BLaER1 treated with 17β-estradiol and CSF1 and Interleukin-3, amounts not matched to agents 10 nM and 100 nM (cell line): ENCODE measurements around the gene EPHX1.

ENCODE experiments used
- H3K27ac ChIP-seq, 11 experiments: shearing (Covaris generic); formaldehyde crosslinking; 2 replicates each; pipeline ENCODE4 v1.8.1; 2022
- H3K27me3 ChIP-seq, 11 experiments: shearing (Covaris generic); formaldehyde crosslinking; 2 replicates each; pipeline ENCODE4 v1.8.1; 2022
- H3K36me3 ChIP-seq, 11 experiments: shearing (Covaris generic); formaldehyde crosslinking; 2 replicates each; pipeline ENCODE4 v1.8.1; 2022
- H3K4me1 ChIP-seq, 10 experiments: shearing (Covaris generic); formaldehyde crosslinking; 2 replicates each; pipeline ENCODE4 v1.8.1; 2022
- H3K4me2 ChIP-seq, 11 experiments: shearing (Covaris generic); formaldehyde crosslinking; 2 replicates each; pipeline ENCODE4 v1.8.1; 2022
- H3K4me3 ChIP-seq, 10 experiments: shearing (Covaris generic); formaldehyde crosslinking; 2 replicates each; pipeline ENCODE4 v1.8.1; 2022
- H3K9ac ChIP-seq, 11 experiments: shearing (Covaris generic); formaldehyde crosslinking; 2 replicates each; pipeline ENCODE4 v1.8.1; 2022
- H3K9me3 ChIP-seq, 11 experiments: shearing (Covaris generic); formaldehyde crosslinking; replicated peaks in 1 of 11; 2 replicates each; pipeline ENCODE4 v1.8.1; 2022
- H4K20me1 ChIP-seq, 11 experiments: shearing (Covaris generic); formaldehyde crosslinking; 2 replicates each; pipeline ENCODE4 v1.8.1; 2022
- Cebpa-rat ChIP-seq, 11 experiments: shearing (Covaris generic); IDR thresholded peaks; 2 replicates each; pipeline ENCODE4 v1.8.1; 2022

The EPHX1 gene

GRCh38 chr1:225891229-225891972 lies 81.5 kb downstream of the EPHX1 start:
- no peaks in the 10 kb centered on the region for H4K20me1 ChIP-seq
- peak overlapping the region in 2 of 11 experiments; percentile 2 to 21; a peak in 1 of 22 replicates for H3K4me2 ChIP-seq
- H3K27me3 ChIP-seq = peaks cover 0 to 11% (median 7%) of the 10 kb centered on the region in 11 experiments; a peak in 10 of 22 replicates
- peaks cover 0 to 17% (median 10%) of the 10 kb centered on the region in 10 experiments; a peak in 13 of 20 replicates for H3K4me1 ChIP-seq
- no peaks in the 10 kb centered on the region for H3K9me3 ChIP-seq
- no peak overlapping the region for H3K4me3 ChIP-seq
- no peak overlapping the region for H3K27ac ChIP-seq
- no peaks in the 10 kb centered on the region for H3K36me3 ChIP-seq
- peak in 1 of 11 experiments; percentile 29; a peak in 2 of 22 replicates for TF ChIP-seq Cebpa-rat (IDR thresholded peaks at IDR 0.05)
- no peak overlapping the region for H3K9ac ChIP-seq

GRCh38 chr1:225892307-225892706 lies 82.4 kb downstream of the EPHX1 start:
- Histone ChIP-seq H3K4me1 (peaks cover 5 to 23% (median 17%) of the 10 kb centered on the region in 10 experiments; a peak in 19 of 20 replicates), H4K20me1 (no peaks in the 10 kb centered on the region), H3K4me2 (no peak overlapping the region), H3K9me3 (no peaks in the 10 kb centered on the region), H3K36me3 (no peaks in the 10 kb centered on the region), H3K27me3 (peaks cover 0 to 2% (median 0%) of the 10 kb centered on the region in 11 experiments; a peak in 3 of 22 replicates), H3K27ac (no peak overlapping the region), H3K9ac (no peak overlapping the region), H3K4me3 (no peak overlapping the region)
- TF ChIP-seq Cebpa-rat (IDR thresholded peaks at IDR 0.05) = no peak
